Activated CD4-positive, alpha-beta T cell treated with anti-CD3 and anti-CD28 coated beads for 36 hours (primary cell): Measurements from ENCODE around the gene SPINK7. TPM values are rescaled to one million over a fixed set of nuclear protein-coding genes. Genes with fewer than 3 reads are reported as not detected.
"Not testable (repeated sequence)": the region's sequence is repeated elsewhere in the genome, so short reads cannot be mapped to it uniquely, and the experiment has no call there.

ENCODE experiments used
- ATAC-seq: fragments of 200-7000 bp; cut with Tn5 transposase; one replicate; pipeline ENCODE4 v1.10.0; 2021; ENCODE audit warnings: mild to moderate bottlenecking, moderate library complexity
- CTCF ChIA-PET: fragments of 350-600 bp; sonication (Branson Sonifier 250); formaldehyde crosslinking; loops from one replicate; lab custom pipeline; 2021; ENCODE audit warnings: antibody characterized with exemption; lab: Charles Lee
- POLR2A ChIA-PET: fragments of 350-600 bp; sonication (Branson Sonifier 250); formaldehyde crosslinking; loops from one replicate; lab custom pipeline; 2021; ENCODE audit warnings: antibody characterized with exemption, inconsistent platforms; lab: Charles Lee
- DNase-seq: peaks from one replicate; pipeline ENCODE4 v3.0.0-alpha.2; 2020
- H3K27ac Mint-ChIP-seq: one replicate; pipeline ENCODE4 v1.8.0; 2021; ENCODE audit warnings: mixed read lengths
- H3K27me3 Mint-ChIP-seq: one replicate; pipeline ENCODE4 v1.8.0; 2021; ENCODE audit warnings: mixed read lengths
- H3K36me3 Mint-ChIP-seq: one replicate; pipeline ENCODE4 v1.8.0; 2021; ENCODE audit warnings: low read depth, mixed read lengths
- H3K4me1 Mint-ChIP-seq: one replicate; pipeline ENCODE4 v1.8.0; 2021; ENCODE audit warnings: mixed read lengths
- H3K4me3 Mint-ChIP-seq: one replicate; pipeline ENCODE4 v1.8.0; 2021; ENCODE audit warnings: mild to moderate bottlenecking, moderate library complexity, mixed read lengths
- H3K9me3 Mint-ChIP-seq: one replicate; pipeline ENCODE4 v1.8.0; 2021; ENCODE audit warnings: low read depth, mixed read lengths
- intact Hi-C, 2 experiments: fragments of 100-400 bp; cut with DNase I in 1 of 2; cut with micrococcal nuclease in 1 of 2; formaldehyde crosslinking; loops; one replicate each; pipeline versions ENCODE4 v1.14.2 to v1.15.1; 2022 to 2024; cut with DNase I, micrococcal nuclease
- total RNA-seq, 2 experiments: library from RNA; stranded (reverse); gene quantifications; one replicate each; pipeline ENCODE4 v1.2.3, GENCODE V29; 2021

SPINK7 gene
- not detected for total RNA-seq

DNA sequence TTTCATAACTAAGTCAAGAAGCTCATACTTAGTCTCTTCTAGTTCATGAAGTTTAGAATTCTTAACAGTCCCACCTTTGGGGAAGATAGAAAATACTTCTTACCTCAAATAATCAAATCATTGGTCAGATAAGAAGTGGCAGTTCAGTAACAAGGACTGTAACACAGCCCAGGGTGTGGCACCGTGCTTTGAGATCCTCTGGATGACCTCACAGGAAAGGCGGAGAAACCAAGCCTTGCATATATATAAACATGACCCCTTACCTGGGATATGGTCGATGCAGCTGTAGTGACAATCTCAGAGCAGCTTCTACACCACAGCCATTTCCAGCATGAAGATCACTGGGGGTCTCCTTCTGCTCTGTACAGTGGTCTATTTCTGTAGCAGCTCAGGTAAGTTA is at the start of gene SPINK7:
SPINK7 (plus strand) TSS at position 271 of the 400 bp plus-strand sequence; CDS start at position 332, 61 bp downstream.
- ATAC-seq, result no peak
- CTCF ChIA-PET, result no interaction called here
- no peak for DNase-seq
- Mint-ChIP-seq H3K27me3 (peaks cover 3% of the 10 kb centered on the region), H3K36me3 (no peaks in the 10 kb centered on the region), H3K27ac (no peak within 1 kb of the TSS), H3K4me1 (no peaks in the 10 kb centered on the region), H3K9me3 (peaks cover 5% of the 10 kb centered on the region), H3K4me3 (no peak within 1 kb of the TSS)
- POLR2A ChIA-PET, result no interaction called here
- intact Hi-C loops, result no loop called here

DNA sequence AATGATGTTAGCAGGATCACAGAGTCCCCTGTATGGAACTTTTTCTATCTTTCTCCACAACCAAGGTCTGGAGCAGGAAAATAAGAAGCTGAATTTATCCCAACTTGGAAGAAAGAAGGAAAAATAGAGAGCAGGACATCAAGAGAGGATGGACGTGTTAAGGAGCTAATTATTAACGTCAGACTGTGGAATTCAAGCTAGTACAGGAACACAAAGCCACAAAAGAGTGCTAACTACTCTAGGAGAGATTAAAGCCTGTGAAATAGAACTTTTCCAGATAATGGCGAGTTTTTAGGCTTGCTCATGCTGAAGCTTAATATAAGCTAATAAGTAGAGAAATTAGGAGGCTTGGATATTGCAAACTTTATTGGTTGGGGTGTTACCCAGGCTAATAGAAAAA is 44.3 kb upstream of the SPINK7 start:
- no peaks in the 10 kb centered on the region for H3K4me1 Mint-ChIP-seq
- H3K4me3 Mint-ChIP-seq, result no peak overlapping the region
- H3K27me3 Mint-ChIP-seq, result peaks cover 2% of the 10 kb centered on the region
- no peaks in the 10 kb centered on the region for H3K36me3 Mint-ChIP-seq
- DNase-seq (no peak), ATAC-seq (no peak)
- POLR2A ChIA-PET, result no interaction called here
- CTCF ChIA-PET, result no interaction called here
- intact Hi-C loops, result no loop called here
- no peak overlapping the region for H3K27ac Mint-ChIP-seq
- peaks cover 5% of the 10 kb centered on the region for H3K9me3 Mint-ChIP-seq

DNA sequence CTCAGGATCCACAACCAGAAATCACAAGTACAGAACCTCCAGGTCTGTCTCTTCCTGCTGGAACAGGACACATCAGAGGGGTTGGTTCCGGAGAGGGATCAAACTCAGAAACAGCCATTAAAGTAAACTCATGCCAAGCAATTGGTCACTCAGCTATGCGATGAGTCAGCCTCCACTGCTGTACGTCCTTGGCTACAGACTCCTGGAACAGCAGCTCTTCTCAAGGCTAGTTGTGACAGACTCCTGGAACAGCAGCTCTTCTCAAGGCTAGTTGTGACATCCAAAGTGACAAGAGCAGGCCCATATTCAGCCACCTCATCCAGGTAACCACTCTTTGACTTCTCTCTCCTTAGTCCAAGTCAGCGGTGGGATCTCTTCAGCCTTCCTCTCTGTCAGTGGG is 43.7 kb upstream of the SPINK7 start, which contains the start of gene SPINK13:
SPINK13 (plus strand) TSS at position 229 of the 400 bp plus-strand sequence. CDS start 1,279 bp downstream, outside the sequence.
- ATAC-seq (no peak), DNase-seq (no peak)
- Mint-ChIP-seq H3K36me3 (no peaks in the 10 kb centered on the region), H3K4me1 (no peaks in the 10 kb centered on the region), H3K27me3 (peaks cover 2% of the 10 kb centered on the region), H3K9me3 (peaks cover 5% of the 10 kb centered on the region), H3K27ac (no peak within 1 kb of the TSS), H3K4me3 (no peak within 1 kb of the TSS)
- intact Hi-C loops, result no loop called here
- ChIA-PET CTCF (no interaction called here), POLR2A (no interaction called here)

DNA sequence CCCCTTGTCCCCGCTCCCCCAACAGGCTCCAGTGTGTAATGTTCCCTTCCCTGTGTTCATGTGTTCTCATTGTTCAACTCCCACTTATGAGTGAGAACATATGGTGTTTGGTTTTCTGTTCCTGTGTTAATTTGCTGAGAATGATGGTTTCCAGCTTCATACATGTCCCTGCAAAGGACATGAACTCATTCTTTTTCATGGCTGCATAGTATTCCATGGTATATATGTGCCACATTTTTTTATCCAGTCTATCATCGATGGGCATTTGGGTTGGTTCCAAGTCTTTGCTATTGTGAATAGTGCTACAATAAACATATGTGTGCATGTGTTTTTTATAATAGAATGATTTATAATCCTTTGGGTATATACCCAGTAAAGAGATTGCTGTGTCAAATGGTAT is 37.1 kb upstream of the SPINK7 start:
- H3K4me3 Mint-ChIP-seq, DNase-seq, POLR2A ChIA-PET, intact Hi-C loops, ATAC-seq, CTCF ChIA-PET, H3K27me3 Mint-ChIP-seq, H3K4me1 Mint-ChIP-seq, H3K36me3 Mint-ChIP-seq, H3K27ac Mint-ChIP-seq: not testable (repeated sequence)
- H3K9me3 Mint-ChIP-seq, result peaks cover 22% of the 10 kb centered on the region

GRCh38 chr5:148280893-148281292 is 31.3 kb upstream of the SPINK7 start:
- H3K4me3 Mint-ChIP-seq, H3K27ac Mint-ChIP-seq, ATAC-seq, H3K36me3 Mint-ChIP-seq, CTCF ChIA-PET, H3K4me1 Mint-ChIP-seq, intact Hi-C loops, H3K27me3 Mint-ChIP-seq: not testable (repeated sequence)
- POLR2A ChIA-PET, result interaction anchor here (0.6 kb wide), 1 partner anchor 786 kb away, joined by 4 read pairs; no protein-coding TSS in a partner anchor
- peak; percentile 33 for DNase-seq
- H3K9me3 Mint-ChIP-seq, result peaks cover 20% of the 10 kb centered on the region

DNA sequence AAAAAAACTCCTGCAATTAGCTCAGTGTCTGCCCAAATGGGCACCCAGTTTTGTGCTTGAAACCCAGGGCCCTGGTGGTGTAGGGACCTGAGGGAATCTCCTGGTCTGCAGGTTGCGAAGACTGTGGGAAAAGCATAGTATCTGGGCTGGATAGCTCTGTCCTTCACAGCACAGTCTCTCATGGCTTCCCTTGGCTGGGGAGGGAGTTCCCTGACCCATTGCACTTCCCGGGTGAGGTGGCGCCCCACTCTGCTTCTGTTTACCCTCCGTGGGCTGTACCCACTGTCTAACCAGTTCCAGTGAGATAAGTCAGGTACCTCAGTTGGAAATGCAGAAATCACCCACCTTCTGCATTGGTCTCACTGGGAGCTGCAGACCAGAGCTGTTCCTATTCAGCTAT is 30.9 kb upstream of the SPINK7 start:
- H3K4me3 Mint-ChIP-seq, H3K27me3 Mint-ChIP-seq, DNase-seq, ATAC-seq, H3K36me3 Mint-ChIP-seq, H3K27ac Mint-ChIP-seq, intact Hi-C loops, H3K4me1 Mint-ChIP-seq: not testable (repeated sequence)
- ChIA-PET POLR2A (interaction anchor here (0.6 kb wide), 1 partner anchor 786 kb away, joined by 4 read pairs; no protein-coding TSS in a partner anchor), CTCF (interaction anchor here (0.6 kb wide), 1 partner anchor 174 kb away, joined by 3 read pairs; no protein-coding TSS in a partner anchor)
- H3K9me3 Mint-ChIP-seq, result peaks cover 18% of the 10 kb centered on the region

GRCh38 chr5:148290271-148291195 is 21.7 kb upstream of the SPINK7 start:
- no peak overlapping the region for H3K27ac Mint-ChIP-seq
- intact Hi-C loops, result loop anchor here in 1 of 2 experiments (1.0 to 5.0 kb wide), 2 partner anchors 167 to 192 kb away; no protein-coding TSS in a partner anchor
- ATAC-seq, result no peak

GRCh38 chr5:148297731-148298130 is 14.5 kb upstream of the SPINK7 start:
- ATAC-seq (no peak), DNase-seq (no peak)
- ChIA-PET POLR2A (no interaction called here), CTCF (no interaction called here)
- H3K27me3 Mint-ChIP-seq, result peaks cover 1% of the 10 kb centered on the region
- H3K4me1 Mint-ChIP-seq, result no peaks in the 10 kb centered on the region
- no peaks in the 10 kb centered on the region for H3K9me3 Mint-ChIP-seq
- no peaks in the 10 kb centered on the region for H3K36me3 Mint-ChIP-seq
- no peak overlapping the region for H3K4me3 Mint-ChIP-seq
- intact Hi-C loops, result no loop called here
- no peak overlapping the region for H3K27ac Mint-ChIP-seq

More at GRCh38 chr5:148290271-148291195, 21.7 kb upstream of the SPINK7 start:
- ChIA-PET POLR2A (no interaction called here), CTCF (interaction anchor here (0.8 to 1.7 kb wide), 5 partner anchors 85 to 540 kb away, joined by 3 to 6 read pairs (median 3); no protein-coding TSS in a partner anchor)
- H3K4me3 Mint-ChIP-seq, result no peak overlapping the region
- H3K27me3 Mint-ChIP-seq, result peaks cover 6% of the 10 kb centered on the region
- no peaks in the 10 kb centered on the region for H3K4me1 Mint-ChIP-seq
- no peak for DNase-seq
- H3K36me3 Mint-ChIP-seq, result no peaks in the 10 kb centered on the region
- no peaks in the 10 kb centered on the region for H3K9me3 Mint-ChIP-seq

DNA sequence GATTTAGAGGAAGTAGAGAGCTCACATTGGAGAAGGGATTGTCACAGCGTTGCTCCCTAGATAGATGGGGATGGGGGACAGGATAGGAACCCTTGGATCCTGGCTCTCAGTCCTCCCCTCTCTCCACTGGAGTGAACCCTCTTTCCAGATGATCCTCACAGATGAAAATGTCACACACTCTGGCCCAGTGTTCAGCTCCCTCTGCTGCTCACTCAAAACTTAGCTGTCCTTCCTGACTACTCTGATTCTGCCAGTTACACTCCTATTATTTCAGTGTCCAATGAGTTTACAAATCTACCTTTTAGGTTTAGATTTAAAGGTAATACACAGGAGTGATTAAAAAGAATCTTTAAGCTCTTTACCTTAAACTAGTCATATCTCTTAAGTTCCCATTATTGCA is 5.8 kb upstream of the SPINK7 start:
- Mint-ChIP-seq H3K4me3 (no peak overlapping the region), H3K27me3 (peaks cover 3% of the 10 kb centered on the region), H3K27ac (no peak overlapping the region), H3K36me3 (no peaks in the 10 kb centered on the region), H3K9me3 (peaks cover 5% of the 10 kb centered on the region), H3K4me1 (no peaks in the 10 kb centered on the region)
- ATAC-seq, result no peak
- intact Hi-C loops, result no loop called here
- ChIA-PET CTCF (no interaction called here), POLR2A (no interaction called here)
- no peak for DNase-seq

DNA sequence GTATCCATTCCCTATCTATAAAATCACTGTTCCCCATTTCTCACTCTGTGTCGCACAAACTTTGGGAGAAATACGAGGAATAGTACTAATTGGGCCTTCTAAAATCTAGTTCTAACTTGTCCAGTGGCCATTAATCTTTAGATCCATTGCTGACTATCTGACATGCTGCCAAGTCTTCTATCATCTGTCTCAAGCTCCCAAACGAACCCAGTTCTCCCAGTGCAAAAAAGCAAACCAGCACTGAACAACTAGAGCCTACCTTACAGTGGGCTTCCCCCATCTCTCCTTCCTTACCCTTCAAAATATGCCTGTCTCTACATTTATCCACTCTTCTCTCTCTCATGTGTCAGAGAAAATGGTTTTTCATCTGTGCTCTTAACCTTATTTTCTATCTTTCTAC is 3.2 kb upstream of the SPINK7 start:
- intact Hi-C loops, result no loop called here
- ChIA-PET POLR2A (no interaction called here), CTCF (no interaction called here)
- Mint-ChIP-seq H3K4me3 (no peak overlapping the region), H3K36me3 (no peaks in the 10 kb centered on the region), H3K4me1 (no peaks in the 10 kb centered on the region), H3K27me3 (peaks cover 3% of the 10 kb centered on the region), H3K27ac (no peak overlapping the region), H3K9me3 (peaks cover 5% of the 10 kb centered on the region)
- no peak for ATAC-seq
- DNase-seq, result no peak

DNA sequence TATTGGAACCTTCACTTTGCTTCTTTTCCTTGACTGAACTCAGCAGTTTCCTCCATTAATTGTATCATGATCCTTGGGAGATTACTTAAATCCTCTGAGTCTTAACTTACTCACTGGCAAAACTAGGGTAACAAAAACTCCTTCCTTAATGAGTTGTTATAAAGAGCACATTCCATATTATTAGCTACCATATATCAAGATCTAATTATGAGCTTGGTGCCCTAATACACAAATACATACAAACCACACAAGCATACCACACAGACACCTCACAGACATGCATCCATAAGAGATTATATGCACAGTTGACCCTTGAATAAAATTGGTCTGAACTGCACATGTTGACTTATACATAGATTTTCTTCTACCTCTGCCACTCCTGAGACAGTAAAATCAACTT is 2.5 kb upstream of the SPINK7 start:
- Mint-ChIP-seq H3K9me3 (peaks cover 5% of the 10 kb centered on the region), H3K27me3 (peaks cover 3% of the 10 kb centered on the region), H3K27ac (no peak overlapping the region), H3K4me1 (no peaks in the 10 kb centered on the region), H3K36me3 (no peaks in the 10 kb centered on the region), H3K4me3 (no peak overlapping the region)
- POLR2A ChIA-PET, result no interaction called here
- intact Hi-C loops, result no loop called here
- CTCF ChIA-PET, result no interaction called here
- no peak for DNase-seq
- ATAC-seq, result no peak

GRCh38 chr5:148311484-148311883 is 739 bp upstream of the SPINK7 start:
- CTCF ChIA-PET, result no interaction called here

More at GRCh38 chr5:148311484-148311883, 739 bp upstream of the SPINK7 start:
- Mint-ChIP-seq H3K4me3 (no peak overlapping the region), H3K27ac (no peak overlapping the region), H3K4me1 (no peaks in the 10 kb centered on the region), H3K27me3 (peaks cover 3% of the 10 kb centered on the region), H3K9me3 (peaks cover 5% of the 10 kb centered on the region), H3K36me3 (no peaks in the 10 kb centered on the region)
- no peak for ATAC-seq
- intact Hi-C loops, result no loop called here
- DNase-seq, result no peak
- POLR2A ChIA-PET, result no interaction called here
